K562 (cell line): Measurements from ENCODE around the gene IGSF21. TPM values are rescaled to one million over a fixed set of nuclear protein-coding genes. Genes with fewer than 3 reads are reported as not detected.

ENCODE experiments used
- ATAC-seq: fragments of 200-7000 bp; cut with Tn5 transposase; 3 replicates; pipeline ENCODE4 v1.9.1; 2020; ENCODE audit warnings: moderate library complexity
- BruUV-seq: library from RNA; stranded (reverse); fragments of 400-500 nt; replicated peaks from 2 replicates; lab custom pipeline; 2021; lab: Mats Ljungman, UMichigan
- CTCF ChIA-PET: fragments of 300-600 bp; formaldehyde crosslinking; extraction: SDS; loops from one replicate; lab custom pipeline; 2021; ENCODE audit warnings: low intra/inter-chr PET ratio; lab: Yijun Ruan, JAX
- POLR2A ChIA-PET: fragments of 300-600, 350-650 bp; sonication (Branson Sonifier 250); formaldehyde crosslinking; extraction: SDS; loops from one replicate; lab custom pipeline; 2021; ENCODE audit warnings: antibody characterized with exemption, inconsistent platforms; lab: Yijun Ruan, JAX
- DNase-seq, 4 experiments: peaks; one replicate each; pipeline versions ENCODE4 v3.0.0 to v3.0.0-alpha.2; 2011 to 2018; ENCODE audit warnings: low spot score in 3 of 4, mixed read lengths in 3 of 4; ENCODE audit errors: extremely low read depth in 1 of 4
- FAIRE-seq: peaks from 2 replicates; lab custom pipeline; 2011; peaks lifted over from hg19 to GRCh38; lab: Jason Lieb, UNC
- H2AFZ ChIP-seq: 2 replicates; pipeline ENCODE4 v1.6.0; 2011; ENCODE audit warnings: low read depth, low read length, control low read depth, inconsistent platforms
- H3K27ac ChIP-seq: fragments of 200-600 bp; 3 replicates; pipeline ENCODE4 v1.8.0; 2011; ENCODE audit warnings: low read depth, mild to moderate bottlenecking, control low read depth, inconsistent platforms, low read length, moderate library complexity, mixed read lengths; ENCODE audit errors: extremely low read depth
- H3K27me3 ChIP-seq, 2 experiments: fragments of 300-600 bp in 1 of 2; 2 replicates in 1 of 2; 3 replicates in 1 of 2; pipeline versions ENCODE4 v1.6.0 to v1.8.0; 2011; ENCODE audit warnings: inconsistent platforms in 2 of 2, low read length in 2 of 2, mild to moderate bottlenecking in 1 of 2, mixed read lengths in 1 of 2, moderate library complexity in 1 of 2; ENCODE audit not compliant: control insufficient read depth in 2 of 2, insufficient read depth in 2 of 2
- H3K36me3 ChIP-seq: fragments of 300-600 bp; 3 replicates; pipeline ENCODE4 v1.8.0; 2011; ENCODE audit warnings: mild to moderate bottlenecking, low read length, inconsistent platforms; ENCODE audit not compliant: control insufficient read depth, insufficient read depth
- H3K4me1 ChIP-seq, 2 experiments: fragments of 200-600 bp in 1 of 2; replicated peaks in 1 of 2; 2 replicates in 1 of 2; 3 replicates in 1 of 2; pipeline versions ENCODE4 v1.5.1 to v1.8.0; 2011; ENCODE audit warnings: inconsistent platforms in 2 of 2, low read length in 2 of 2, mild to moderate bottlenecking in 1 of 2, mixed read lengths in 1 of 2, moderate library complexity in 1 of 2; ENCODE audit not compliant: control insufficient read depth in 2 of 2, insufficient read depth in 2 of 2
- H3K4me2 ChIP-seq: 2 replicates; pipeline ENCODE4 v1.6.1; 2011; ENCODE audit warnings: low read length, control low read depth, inconsistent platforms, mixed read lengths; ENCODE audit not compliant: insufficient read depth
- H3K4me3 ChIP-seq: fragments of 200-600 bp; sonication (generic), shearing (Covaris generic); 2 replicates; pipeline ENCODE4 v1.5.1; 2016; ENCODE audit warnings: control low read depth, inconsistent platforms
- H3K79me2 ChIP-seq: fragments of 200-600 bp; 3 replicates; pipeline ENCODE4 v1.8.0; 2011; ENCODE audit warnings: low read length, inconsistent platforms; ENCODE audit not compliant: control insufficient read depth, insufficient read depth
- H3K9ac ChIP-seq, 2 experiments: 2 replicates each; pipeline versions ENCODE4 v1.6.0 to v1.6.1; 2011; ENCODE audit warnings: low read depth in 2 of 2, low read length in 2 of 2, control low read depth in 1 of 2, inconsistent platforms in 1 of 2, mild to moderate bottlenecking in 1 of 2, mixed read lengths in 1 of 2; ENCODE audit not compliant: insufficient read depth in 1 of 2
- H3K9me1 ChIP-seq: one replicate; pipeline ENCODE4 v1.6.0; 2011; ENCODE audit warnings: inconsistent platforms, mild to moderate bottlenecking, low read length, moderate library complexity; ENCODE audit not compliant: control insufficient read depth, insufficient read depth
- H3K9me3 ChIP-seq: replicated peaks from 2 replicates; pipeline ENCODE4 v1.5.1; 2011; ENCODE audit warnings: low read depth, low read length, inconsistent platforms; ENCODE audit not compliant: control insufficient read depth, insufficient read depth
- H4K20me1 ChIP-seq: replicated peaks from 2 replicates; pipeline ENCODE4 v1.6.1; 2011; ENCODE audit warnings: low read length, inconsistent platforms, mixed read lengths; ENCODE audit not compliant: control insufficient read depth, insufficient read depth
- CEBPG ChIP-seq, 3 experiments: fragments of 200-800 bp in 1 of 3; sonication (Bioruptor generic) in 1 of 3; sonication (generic) in 1 of 3; formaldehyde crosslinking in 1 of 3; IDR thresholded peaks in 2 of 3; conservative IDR thresholded peaks in 1 of 3; 2 replicates each; pipeline versions ENCODE4 v1.6.1 to v1.8.0; 2016 to 2022; ENCODE audit warnings: missing compliant biosample characterization in 2 of 3, missing genetic modification characterization in 2 of 3, mild to moderate bottlenecking in 1 of 3, missing genetic modification reagents in 1 of 3
- WGBS: fragments of 100-300 bp; shearing (Covaris generic); methylation state at CpG from one replicate; pipeline ENCODE4 v1.1.6; 2016; ENCODE audit warnings: low coverage, mixed read lengths; ENCODE audit not compliant: insufficient coverage; ENCODE audit errors: missing lambda C conversion rate; 5-methylcytosine and 5-hydroxymethylcytosine counted together
- in situ Hi-C: fragments of 300-500 bp; cut with MboI; formaldehyde crosslinking; loops from 4 replicates; pipeline ENCODE4 v1.15.0; 2018; ENCODE audit warnings: inconsistent platforms, mixed read lengths
- intact Hi-C: fragments of 100-400 bp; cut with micrococcal nuclease; formaldehyde crosslinking; loops from 2 replicates; pipeline ENCODE4 v1.14.2; 2022
- polyA plus RNA-seq, 8 experiments: library from polyadenylated mRNA; depleted of rRNA in 4 of 8; stranded (reverse) in 5 of 8; unstranded in 3 of 8; fragments of >200 nt; fragmentation: Nextera tagmentation in 2 of 8; fragmentation: Illumina TruSeq in 1 of 8; extraction: Ambion mirVana in 2 of 8; extraction: Trizol in 1 of 8; gene quantifications; 2 replicates each; pipeline versions ENCODE4 v1.2.1 to v1.2.3, GENCODE V29; 2011 to 2014; ENCODE audit warnings: inconsistent platforms in 1 of 8, missing spikeins in 1 of 8
- total RNA-seq, 7 experiments: library from RNA; depleted of rRNA in 6 of 7; stranded (reverse); fragments of >200 nt in 6 of 7; fragmentation: Illumina TruSeq in 2 of 7; extraction: Trizol in 2 of 7; gene quantifications; 2 replicates each; pipeline versions ENCODE4 v1.2.1 to v1.2.3, GENCODE V29; 2011 to 2021; ENCODE audit warnings: low replicate concordance in 1 of 7
- TF ChIP-seq, protein P1 (sequence below): IDR thresholded peaks from 2 replicates; pipeline ENCODE4 v1.6.1; 2011; ENCODE audit warnings: borderline replicate concordance, low read depth, mild to moderate bottlenecking, moderate library complexity, low read length; ENCODE audit not compliant: insufficient read depth, poor library complexity, severe bottlenecking
- TF ChIP-seq, protein P2 (sequence below): fragments of 150-350 bp; IDR thresholded peaks from 2 replicates; pipeline ENCODE4 v1.6.1; 2014; ENCODE audit warnings: low read depth, mild to moderate bottlenecking, low read length, borderline replicate concordance

The IGSF21 gene
- total and polyA plus RNA-seq, 9 of the 15 experiments (the other 6 are each of a cell fraction or from before 2014, with no cell fraction given) = not detected

DNA sequence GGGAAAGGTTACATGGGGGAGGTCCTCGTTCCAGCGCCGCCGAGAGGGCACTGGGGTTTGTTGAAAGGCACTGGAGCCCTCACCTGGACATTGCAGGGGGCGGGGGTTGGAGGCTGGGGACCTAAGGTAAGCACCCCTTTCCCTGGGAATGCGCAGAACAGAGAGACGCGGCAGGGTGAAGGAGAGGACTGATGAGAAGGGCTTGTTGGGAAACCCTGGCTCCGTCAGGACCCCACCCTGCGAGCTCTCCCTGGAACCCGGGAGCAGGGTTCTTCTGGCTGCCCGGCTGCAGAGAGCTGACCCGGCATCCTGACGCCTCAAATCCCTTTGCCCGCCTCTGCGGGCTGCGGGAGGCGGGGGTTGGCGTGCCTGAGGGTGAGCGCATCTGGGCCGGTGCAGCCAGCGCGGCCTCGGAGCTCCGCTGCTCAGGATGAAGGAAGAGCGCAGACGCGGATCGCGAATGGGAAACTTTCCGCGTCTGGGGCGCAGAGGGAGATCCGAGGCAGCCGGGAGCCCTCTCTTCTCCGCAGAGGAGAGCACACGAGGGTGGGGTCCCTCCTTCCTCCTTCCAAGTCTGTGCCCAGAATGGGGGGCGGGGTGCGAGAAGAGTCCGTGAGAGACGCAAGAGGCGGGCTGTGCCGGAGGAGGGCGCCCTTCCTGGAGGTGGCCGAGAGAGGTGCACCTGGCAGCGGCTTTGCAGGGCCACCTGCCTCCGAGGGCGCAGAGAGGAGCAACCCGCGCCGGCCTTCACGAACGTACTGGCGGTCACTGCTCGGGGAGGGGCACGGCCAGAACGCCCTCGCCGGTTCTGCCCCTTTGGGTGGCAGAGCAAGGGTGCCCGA lies 2.4 kb downstream of the IGSF21 start:
- CTCF ChIA-PET = no interaction called here
- no peak for FAIRE-seq
- 0 out of 2 replicates have a peak, but pooled peaks cover 5% of the 10 kb centered on the region for H4K20me1 ChIP-seq
- H3K79me2 ChIP-seq = no peaks in the 10 kb centered on the region
- no peaks in the 10 kb centered on the region for H3K9me3 ChIP-seq
- peaks cover 0 to 18% of the 10 kb centered on the region in 2 experiments; a peak in 2 of 5 replicates for H3K4me1 ChIP-seq
- H3K27me3 ChIP-seq = peaks cover 0 to 41% of the 10 kb centered on the region in 2 experiments; a peak in 3 of 5 replicates
- intact Hi-C loops = loop anchor here (10.0 kb wide), 2 partner anchors 125 to 445 kb away; no protein-coding TSS in a partner anchor
- no peak overlapping the region for H3K27ac ChIP-seq
- ATAC-seq = peak; percentile 57; the same call in 2 of the 3 replicates
- H2AFZ ChIP-seq = no peak overlapping the region
- TF ChIP-seq CEBPG (CRISPR knock-in tag; IDR thresholded peaks at IDR 0.05) (no peak), CEBPG (tag; conservative IDR thresholded peaks at IDR 0.05 in 1 of 2, IDR thresholded peaks at IDR 0.05 in 1 of 2) (no peak)
- TF ChIP-seq, protein P1, sequence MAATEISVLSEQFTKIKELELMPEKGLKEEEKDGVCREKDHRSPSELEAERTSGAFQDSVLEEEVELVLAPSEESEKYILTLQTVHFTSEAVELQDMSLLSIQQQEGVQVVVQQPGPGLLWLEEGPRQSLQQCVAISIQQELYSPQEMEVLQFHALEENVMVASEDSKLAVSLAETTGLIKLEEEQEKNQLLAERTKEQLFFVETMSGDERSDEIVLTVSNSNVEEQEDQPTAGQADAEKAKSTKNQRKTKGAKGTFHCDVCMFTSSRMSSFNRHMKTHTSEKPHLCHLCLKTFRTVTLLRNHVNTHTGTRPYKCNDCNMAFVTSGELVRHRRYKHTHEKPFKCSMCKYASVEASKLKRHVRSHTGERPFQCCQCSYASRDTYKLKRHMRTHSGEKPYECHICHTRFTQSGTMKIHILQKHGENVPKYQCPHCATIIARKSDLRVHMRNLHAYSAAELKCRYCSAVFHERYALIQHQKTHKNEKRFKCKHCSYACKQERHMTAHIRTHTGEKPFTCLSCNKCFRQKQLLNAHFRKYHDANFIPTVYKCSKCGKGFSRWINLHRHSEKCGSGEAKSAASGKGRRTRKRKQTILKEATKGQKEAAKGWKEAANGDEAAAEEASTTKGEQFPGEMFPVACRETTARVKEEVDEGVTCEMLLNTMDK = peak; percentile 35
- TF ChIP-seq, protein P2, sequence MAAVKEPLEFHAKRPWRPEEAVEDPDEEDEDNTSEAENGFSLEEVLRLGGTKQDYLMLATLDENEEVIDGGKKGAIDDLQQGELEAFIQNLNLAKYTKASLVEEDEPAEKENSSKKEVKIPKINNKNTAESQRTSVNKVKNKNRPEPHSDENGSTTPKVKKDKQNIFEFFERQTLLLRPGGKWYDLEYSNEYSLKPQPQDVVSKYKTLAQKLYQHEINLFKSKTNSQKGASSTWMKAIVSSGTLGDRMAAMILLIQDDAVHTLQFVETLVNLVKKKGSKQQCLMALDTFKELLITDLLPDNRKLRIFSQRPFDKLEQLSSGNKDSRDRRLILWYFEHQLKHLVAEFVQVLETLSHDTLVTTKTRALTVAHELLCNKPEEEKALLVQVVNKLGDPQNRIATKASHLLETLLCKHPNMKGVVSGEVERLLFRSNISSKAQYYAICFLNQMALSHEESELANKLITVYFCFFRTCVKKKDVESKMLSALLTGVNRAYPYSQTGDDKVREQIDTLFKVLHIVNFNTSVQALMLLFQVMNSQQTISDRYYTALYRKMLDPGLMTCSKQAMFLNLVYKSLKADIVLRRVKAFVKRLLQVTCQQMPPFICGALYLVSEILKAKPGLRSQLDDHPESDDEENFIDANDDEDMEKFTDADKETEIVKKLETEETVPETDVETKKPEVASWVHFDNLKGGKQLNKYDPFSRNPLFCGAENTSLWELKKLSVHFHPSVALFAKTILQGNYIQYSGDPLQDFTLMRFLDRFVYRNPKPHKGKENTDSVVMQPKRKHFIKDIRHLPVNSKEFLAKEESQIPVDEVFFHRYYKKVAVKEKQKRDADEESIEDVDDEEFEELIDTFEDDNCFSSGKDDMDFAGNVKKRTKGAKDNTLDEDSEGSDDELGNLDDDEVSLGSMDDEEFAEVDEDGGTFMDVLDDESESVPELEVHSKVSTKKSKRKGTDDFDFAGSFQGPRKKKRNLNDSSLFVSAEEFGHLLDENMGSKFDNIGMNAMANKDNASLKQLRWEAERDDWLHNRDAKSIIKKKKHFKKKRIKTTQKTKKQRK = no peak
- H3K9me1 ChIP-seq = no peaks in the 10 kb centered on the region
- no peak overlapping the region for H3K4me2 ChIP-seq
- no peak overlapping the region for H3K4me3 ChIP-seq
- WGBS = 19% methylated on average over 45 of the region's 60 CpGs
- POLR2A ChIA-PET = no interaction called here
- DNase-seq = peak in 3 of 4 experiments; percentile 10 to 39 (median 35)
- in situ Hi-C loops = loop anchor here (10.0 kb wide), 1 partner anchor 185 kb away; no protein-coding TSS in a partner anchor
- no peaks in the 10 kb centered on the region for H3K36me3 ChIP-seq
- no TSS peak for BruUV-seq
- no peak overlapping the region for H3K9ac ChIP-seq
